Keratinocyte (primary cell): ENCODE data around the gene AGTRAP.

Experiments used
- CTCF ChIP-seq, 3 experiments: IDR thresholded peaks in 1 of 3; conservative IDR thresholded peaks in 1 of 3; optimal IDR thresholded peaks in 1 of 3; 2 replicates in 2 of 3; 3 replicates in 1 of 3; pipeline versions ENCODE3 to v1.5.1; 2011; ENCODE audit warnings: low read length in 3 of 3, mild to moderate bottlenecking in 3 of 3, moderate library complexity in 2 of 3, control low read depth in 1 of 3, inconsistent platforms in 1 of 3; ENCODE audit not compliant: insufficient read depth in 2 of 3; ENCODE audit errors: extremely low read depth in 1 of 3
- EZH2 ChIP-seq: IDR thresholded peaks from one replicate; pipeline ENCODE4 v1.6.1; 2012; ENCODE audit warnings: inconsistent platforms, mild to moderate bottlenecking, low read length, moderate library complexity

DNA sequence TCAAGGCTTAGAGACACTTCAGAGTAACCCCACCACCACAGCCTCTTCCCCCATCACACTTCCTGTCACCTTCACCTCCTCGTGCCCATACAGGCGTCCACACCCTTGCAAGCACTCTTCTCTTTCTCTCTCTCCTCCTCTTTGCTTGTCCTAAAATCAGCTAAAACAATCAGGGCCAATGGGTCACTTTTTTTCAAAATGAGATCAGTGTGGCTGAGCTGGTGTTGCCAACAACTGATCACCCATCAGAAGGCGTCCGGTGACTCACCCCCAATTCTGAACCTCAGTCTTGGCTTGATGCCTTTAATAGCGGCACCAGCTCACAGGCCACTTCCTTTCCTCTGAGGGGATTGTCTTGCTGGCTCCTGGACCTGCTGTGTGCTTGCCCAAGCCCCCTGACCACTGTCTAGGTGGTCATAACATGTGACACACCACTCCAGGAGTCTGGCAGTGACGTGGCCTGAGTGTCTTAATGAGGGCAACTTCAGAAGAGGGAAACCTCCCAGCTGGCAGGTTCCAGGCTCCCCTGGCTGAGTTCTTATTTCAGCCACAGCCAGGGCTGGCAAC is 42.8 kb upstream of the AGTRAP start:
- TF ChIP-seq EZH2, result no peak
- TF ChIP-seq CTCF (optimal IDR thresholded peaks at IDR 0.05 in 1 of 3, IDR thresholded peaks at IDR 0.05 in 1 of 3, conservative IDR thresholded peaks at IDR 0.05 in 1 of 3; ENCODE audit: extremely low read depth in 1 of 3, insufficient read depth in 2 of 3, low read length in 3 of 3), result no peak
